ENCODE measurements around the gene C2CD3. TPM values are rescaled to one million over a fixed set of nuclear protein-coding genes. Genes with fewer than 3 reads are reported as not detected.

Gene C2CD3
- total and polyA plus RNA-seq, 9 of the 15 experiments (the other 6 are each of a cell fraction or from before 2014, with no cell fraction given): 4.4 to 20.2 (median 15.4) TPM

DNA sequence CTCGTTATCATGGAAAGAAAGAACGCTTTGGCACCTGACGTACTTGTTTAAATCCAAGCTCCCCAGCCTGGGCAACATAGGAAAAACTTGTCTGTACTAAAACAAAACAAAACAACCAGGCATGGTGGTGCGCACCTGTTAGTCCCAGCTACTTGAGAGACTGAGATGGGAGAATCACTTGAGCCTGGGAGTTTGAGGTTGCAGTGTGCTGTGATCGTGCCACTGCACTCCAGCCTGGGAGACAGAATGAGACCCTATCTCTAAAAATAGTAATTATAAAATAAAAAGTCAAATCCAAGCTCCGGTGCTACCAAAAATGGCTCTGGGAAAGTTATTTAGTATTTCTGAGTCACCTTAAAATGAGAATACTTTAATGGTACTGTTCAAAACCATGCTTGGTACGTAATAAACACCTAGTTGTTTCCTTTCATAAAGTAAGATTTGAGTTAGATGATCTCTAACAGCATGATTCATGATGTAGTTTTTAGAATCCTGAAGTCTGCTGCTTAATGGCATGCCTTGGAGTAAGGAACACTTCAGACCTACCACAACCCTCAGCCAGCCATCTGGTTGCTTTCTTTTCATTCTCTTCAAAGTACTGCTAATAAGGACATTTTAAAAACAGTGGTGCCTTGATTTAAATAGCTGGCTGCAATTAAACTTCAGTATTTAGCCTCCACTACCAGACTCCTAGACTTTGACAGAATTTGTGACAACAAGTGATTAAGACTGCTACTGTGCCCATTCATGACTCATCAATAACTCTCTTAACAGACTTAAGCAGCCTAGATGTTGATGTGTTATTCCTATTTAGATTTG, 8.6 kb upstream of the C2CD3 start (continued):
- TF ChIP-seq, protein P1, sequence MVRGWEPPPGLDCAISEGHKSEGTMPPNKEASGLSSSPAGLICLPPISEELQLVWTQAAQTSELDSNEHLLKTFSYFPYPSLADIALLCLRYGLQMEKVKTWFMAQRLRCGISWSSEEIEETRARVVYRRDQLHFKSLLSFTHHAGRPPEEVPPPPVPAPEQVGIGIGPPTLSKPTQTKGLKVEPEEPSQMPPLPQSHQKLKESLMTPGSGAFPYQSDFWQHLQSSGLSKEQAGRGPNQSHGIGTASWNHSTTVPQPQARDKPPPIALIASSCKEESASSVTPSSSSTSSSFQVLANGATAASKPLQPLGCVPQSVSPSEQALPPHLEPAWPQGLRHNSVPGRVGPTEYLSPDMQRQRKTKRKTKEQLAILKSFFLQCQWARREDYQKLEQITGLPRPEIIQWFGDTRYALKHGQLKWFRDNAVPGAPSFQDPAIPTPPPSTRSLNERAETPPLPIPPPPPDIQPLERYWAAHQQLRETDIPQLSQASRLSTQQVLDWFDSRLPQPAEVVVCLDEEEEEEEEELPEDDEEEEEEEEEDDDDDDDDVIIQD (CRISPR knock-in tag; IDR thresholded peaks at IDR 0.05): no peak
- TF ChIP-seq ZNF140 (CRISPR knock-in tag; IDR thresholded peaks at IDR 0.05): no peak
- TF ChIP-seq, protein P2, sequence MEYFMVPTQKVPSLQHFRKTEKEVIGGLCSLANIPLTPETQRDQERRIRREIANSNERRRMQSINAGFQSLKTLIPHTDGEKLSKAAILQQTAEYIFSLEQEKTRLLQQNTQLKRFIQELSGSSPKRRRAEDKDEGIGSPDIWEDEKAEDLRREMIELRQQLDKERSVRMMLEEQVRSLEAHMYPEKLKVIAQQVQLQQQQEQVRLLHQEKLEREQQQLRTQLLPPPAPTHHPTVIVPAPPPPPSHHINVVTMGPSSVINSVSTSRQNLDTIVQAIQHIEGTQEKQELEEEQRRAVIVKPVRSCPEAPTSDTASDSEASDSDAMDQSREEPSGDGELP (CRISPR knock-in tag; IDR thresholded peaks at IDR 0.05; ENCODE audit: borderline replicate concordance): no peak
- no peak for TF ChIP-seq ZBTB17 (CRISPR knock-in tag; IDR thresholded peaks at IDR 0.05)
- TF ChIP-seq TRIM24 (IDR thresholded peaks at IDR 0.05): no peak
- TF ChIP-seq, protein P3, sequence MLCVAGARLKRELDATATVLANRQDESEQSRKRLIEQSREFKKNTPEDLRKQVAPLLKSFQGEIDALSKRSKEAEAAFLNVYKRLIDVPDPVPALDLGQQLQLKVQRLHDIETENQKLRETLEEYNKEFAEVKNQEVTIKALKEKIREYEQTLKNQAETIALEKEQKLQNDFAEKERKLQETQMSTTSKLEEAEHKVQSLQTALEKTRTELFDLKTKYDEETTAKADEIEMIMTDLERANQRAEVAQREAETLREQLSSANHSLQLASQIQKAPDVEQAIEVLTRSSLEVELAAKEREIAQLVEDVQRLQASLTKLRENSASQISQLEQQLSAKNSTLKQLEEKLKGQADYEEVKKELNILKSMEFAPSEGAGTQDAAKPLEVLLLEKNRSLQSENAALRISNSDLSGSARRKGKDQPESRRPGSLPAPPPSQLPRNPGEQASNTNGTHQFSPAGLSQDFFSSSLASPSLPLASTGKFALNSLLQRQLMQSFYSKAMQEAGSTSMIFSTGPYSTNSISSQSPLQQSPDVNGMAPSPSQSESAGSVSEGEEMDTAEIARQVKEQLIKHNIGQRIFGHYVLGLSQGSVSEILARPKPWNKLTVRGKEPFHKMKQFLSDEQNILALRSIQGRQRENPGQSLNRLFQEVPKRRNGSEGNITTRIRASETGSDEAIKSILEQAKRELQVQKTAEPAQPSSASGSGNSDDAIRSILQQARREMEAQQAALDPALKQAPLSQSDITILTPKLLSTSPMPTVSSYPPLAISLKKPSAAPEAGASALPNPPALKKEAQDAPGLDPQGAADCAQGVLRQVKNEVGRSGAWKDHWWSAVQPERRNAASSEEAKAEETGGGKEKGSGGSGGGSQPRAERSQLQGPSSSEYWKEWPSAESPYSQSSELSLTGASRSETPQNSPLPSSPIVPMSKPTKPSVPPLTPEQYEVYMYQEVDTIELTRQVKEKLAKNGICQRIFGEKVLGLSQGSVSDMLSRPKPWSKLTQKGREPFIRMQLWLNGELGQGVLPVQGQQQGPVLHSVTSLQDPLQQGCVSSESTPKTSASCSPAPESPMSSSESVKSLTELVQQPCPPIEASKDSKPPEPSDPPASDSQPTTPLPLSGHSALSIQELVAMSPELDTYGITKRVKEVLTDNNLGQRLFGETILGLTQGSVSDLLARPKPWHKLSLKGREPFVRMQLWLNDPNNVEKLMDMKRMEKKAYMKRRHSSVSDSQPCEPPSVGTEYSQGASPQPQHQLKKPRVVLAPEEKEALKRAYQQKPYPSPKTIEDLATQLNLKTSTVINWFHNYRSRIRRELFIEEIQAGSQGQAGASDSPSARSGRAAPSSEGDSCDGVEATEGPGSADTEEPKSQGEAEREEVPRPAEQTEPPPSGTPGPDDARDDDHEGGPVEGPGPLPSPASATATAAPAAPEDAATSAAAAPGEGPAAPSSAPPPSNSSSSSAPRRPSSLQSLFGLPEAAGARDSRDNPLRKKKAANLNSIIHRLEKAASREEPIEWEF (CRISPR knock-in tag; IDR thresholded peaks at IDR 0.05): no peak
- no peak for TF ChIP-seq E2F3 (CRISPR knock-in tag; IDR thresholded peaks at IDR 0.05)
- TF ChIP-seq CEBPG (CRISPR knock-in tag; IDR thresholded peaks at IDR 0.05): no peak
- no peak for TF ChIP-seq CEBPG (tag; conservative IDR thresholded peaks at IDR 0.05 in 1 of 2, IDR thresholded peaks at IDR 0.05 in 1 of 2)
- TF ChIP-seq HMG20B (CRISPR knock-in tag; IDR thresholded peaks at IDR 0.05): no peak
- TF ChIP-seq, protein P4, sequence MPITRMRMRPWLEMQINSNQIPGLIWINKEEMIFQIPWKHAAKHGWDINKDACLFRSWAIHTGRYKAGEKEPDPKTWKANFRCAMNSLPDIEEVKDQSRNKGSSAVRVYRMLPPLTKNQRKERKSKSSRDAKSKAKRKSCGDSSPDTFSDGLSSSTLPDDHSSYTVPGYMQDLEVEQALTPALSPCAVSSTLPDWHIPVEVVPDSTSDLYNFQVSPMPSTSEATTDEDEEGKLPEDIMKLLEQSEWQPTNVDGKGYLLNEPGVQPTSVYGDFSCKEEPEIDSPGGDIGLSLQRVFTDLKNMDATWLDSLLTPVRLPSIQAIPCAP (CRISPR knock-in tag; IDR thresholded peaks at IDR 0.05; ENCODE audit: borderline replicate concordance): no peak
- TF ChIP-seq, protein P5, sequence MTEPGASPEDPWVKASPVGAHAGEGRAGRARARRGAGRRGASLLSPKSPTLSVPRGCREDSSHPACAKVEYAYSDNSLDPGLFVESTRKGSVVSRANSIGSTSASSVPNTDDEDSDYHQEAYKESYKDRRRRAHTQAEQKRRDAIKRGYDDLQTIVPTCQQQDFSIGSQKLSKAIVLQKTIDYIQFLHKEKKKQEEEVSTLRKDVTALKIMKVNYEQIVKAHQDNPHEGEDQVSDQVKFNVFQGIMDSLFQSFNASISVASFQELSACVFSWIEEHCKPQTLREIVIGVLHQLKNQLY (CRISPR knock-in tag; conservative IDR thresholded peaks at IDR 0.05): no peak
- TF ChIP-seq ZNF41 (CRISPR knock-in tag; conservative IDR thresholded peaks at IDR 0.05): no peak
- peak; percentile 59 for TF ChIP-seq NFE2 (IDR thresholded peaks at IDR 0.05; ENCODE audit: low read depth)
- no peak for TF ChIP-seq GTF2A2 (tag; IDR thresholded peaks at IDR 0.05)
- peak; percentile 16 for TF ChIP-seq DACH1 (IDR thresholded peaks at IDR 0.05; ENCODE audit: partially characterized antibody)
- no peak for TF ChIP-seq XRCC3 (IDR thresholded peaks at IDR 0.05)
